GM18951 (cell line): ENCODE results near the gene SYCP2.

Experiments used
- POLR2A ChIP-seq: IDR thresholded peaks from 4 replicates; pipeline ENCODE4 v1.6.1; 2011; ENCODE audit warnings: mild to moderate bottlenecking; ENCODE audit not compliant: insufficient read length, insufficient read depth; ENCODE audit errors: extremely low read depth
- in situ Hi-C: fragments of 300-500 bp; cut with MboI; formaldehyde crosslinking; loops from one replicate; pipeline ENCODE4 v1.12.0; 2022; ENCODE audit warnings: low sequenced_read_pairs, mixed read lengths, inconsistent platforms; ENCODE audit not compliant: unreplicated experiment

Gene SYCP2

GRCh38 chr20:59817846-59818615 is 115.4 kb downstream of the SYCP2 start:
- TF ChIP-seq POLR2A, result no peak
- in situ Hi-C loops, result no loop called here

DNA sequence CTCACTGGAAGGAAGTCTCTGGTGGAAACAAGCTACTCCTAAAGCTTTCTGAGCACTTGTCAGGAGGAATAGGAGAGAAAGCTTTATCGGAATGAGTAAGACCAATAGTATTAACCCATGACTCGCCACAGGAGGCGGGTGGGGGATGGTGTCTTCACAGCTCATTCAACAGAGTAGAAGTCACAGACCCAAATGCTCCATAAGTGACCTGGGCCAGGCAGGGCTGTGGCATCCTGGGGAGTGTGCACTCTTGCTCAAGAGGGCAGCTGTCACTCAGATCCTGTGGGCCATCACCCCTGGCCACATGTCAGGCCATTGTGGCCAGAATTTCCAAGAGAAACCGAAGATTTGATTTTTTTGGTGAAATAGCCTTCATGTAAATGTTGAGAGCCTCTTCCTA is 116.0 kb downstream of the SYCP2 start:
- no peak for TF ChIP-seq POLR2A
- in situ Hi-C loops, result no loop called here

DNA sequence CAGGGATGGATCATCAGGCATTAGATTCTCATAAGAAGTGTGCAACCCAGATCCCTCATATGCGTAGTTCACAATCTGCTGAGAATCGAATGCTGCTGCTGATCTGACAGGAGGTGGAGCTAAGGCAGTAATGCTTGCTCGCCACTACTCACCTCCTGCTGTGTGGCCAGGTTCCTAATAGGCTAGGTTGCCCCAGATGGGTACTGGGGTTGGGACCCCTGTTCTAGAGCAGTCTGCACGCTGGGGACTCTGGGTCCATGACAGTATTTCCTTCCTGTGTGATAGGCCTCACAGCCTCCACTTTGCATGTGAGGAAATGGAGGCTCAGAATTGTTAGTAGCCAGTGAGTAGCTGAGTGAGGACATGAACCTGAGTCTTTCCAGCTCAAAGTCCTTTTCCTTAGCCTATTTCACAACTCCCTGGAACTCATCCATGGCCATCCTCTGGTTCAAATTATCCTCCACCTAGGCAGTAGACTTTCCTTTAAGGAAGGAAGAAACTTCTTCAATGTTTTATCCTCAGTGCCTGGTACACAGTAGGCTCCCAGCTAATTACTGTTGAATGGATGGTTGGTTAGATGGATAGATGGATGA is 117.2 kb downstream of the SYCP2 start:
- TF ChIP-seq POLR2A, result no peak
- in situ Hi-C loops, result no loop called here

DNA sequence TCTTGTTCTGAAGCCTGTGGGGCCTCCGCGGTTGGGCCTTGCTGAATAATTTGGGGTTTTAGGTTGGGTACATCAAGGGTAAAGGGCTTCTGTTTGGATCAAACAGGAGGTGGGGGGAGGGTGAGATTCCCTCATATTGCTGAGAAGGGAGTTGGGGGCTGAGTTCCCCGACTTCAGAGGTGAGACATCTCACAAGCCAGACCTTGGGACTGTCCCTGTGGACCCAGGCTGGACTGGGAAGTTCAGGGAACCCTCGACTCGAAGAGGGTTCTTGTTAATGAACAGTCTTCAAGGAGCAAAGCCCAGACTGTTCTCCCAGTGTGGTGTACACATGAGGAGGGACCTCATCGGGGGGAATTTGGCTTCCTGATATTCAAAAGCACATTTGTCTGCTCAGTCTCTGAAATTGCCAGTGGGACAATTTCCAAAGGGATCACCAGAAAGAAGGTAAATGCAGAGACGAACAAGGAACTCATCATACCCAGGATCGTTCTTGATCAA is 118.5 kb downstream of the SYCP2 start:
- in situ Hi-C loops, result no loop called here
- no peak for TF ChIP-seq POLR2A

GRCh38 chr20:59813948-59814839 is 119.2 kb downstream of the SYCP2 start:
- no peak for TF ChIP-seq POLR2A
- in situ Hi-C loops, result no loop called here
